GM18873 (cell line): ENCODE measurements around the gene PAOX.
"Not testable (repeated sequence)": the region's sequence is repeated elsewhere in the genome, so short reads cannot be mapped to it uniquely, and the experiment has no call there.

ENCODE experiments used
- ATAC-seq: cut with Tn5 transposase; IDR thresholded peaks from one replicate; pipeline ENCODE4 v1.9.1; 2021; ENCODE audit warnings: mild to moderate bottlenecking, moderate library complexity, moderate number of reproducible peaks; ENCODE audit not compliant: unreplicated experiment, low FRiP score

PAOX gene

GRCh38 chr10:133361773-133362441 lies 17.2 kb upstream of the PAOX start:
- no peak for ATAC-seq

- ATAC-seq: no peak
Measured at GRCh38 chr10:133362846-133363245, 16.2 kb upstream of the PAOX start.

- no peak for ATAC-seq
Measured at GRCh38 chr10:133364645-133365431, 14.2 kb upstream of the PAOX start.

GRCh38 chr10:133365461-133366129 lies 13.5 kb upstream of the PAOX start:
- no peak for ATAC-seq

GRCh38 chr10:133366130-133366478 lies 13.0 kb upstream of the PAOX start:
- ATAC-seq: no peak

GRCh38 chr10:133366751-133367150 lies 12.3 kb upstream of the PAOX start:
- ATAC-seq: no peak

- ATAC-seq: not testable (repeated sequence)
Measured at GRCh38 chr10:133367461-133367860, 11.6 kb upstream of the PAOX start.

- ATAC-seq: no peak
Measured at GRCh38 chr10:133368153-133368552, 10.9 kb upstream of the PAOX start.

- no peak for ATAC-seq
Measured at GRCh38 chr10:133370030-133370786, 8.9 kb upstream of the PAOX start.

- no peak for ATAC-seq
Measured at GRCh38 chr10:133372507-133372906, 6.6 kb upstream of the PAOX start.

GRCh38 chr10:133373174-133374090 lies 5.6 kb upstream of the PAOX start, which contains the start of gene ECHS1:
Gene ECHS1 (minus strand): TSS chr10:133373354. CDS start chr10:133373333, 21 bp downstream.
- peak; percentile 79 for ATAC-seq

GRCh38 chr10:133375357-133376115 lies 3.5 kb upstream of the PAOX start:
- ATAC-seq: no peak

GRCh38 chr10:133376183-133376582 lies 2.9 kb upstream of the PAOX start:
- not testable (repeated sequence) for ATAC-seq

GRCh38 chr10:133377025-133377817 lies 1.8 kb upstream of the PAOX start:
- no peak for ATAC-seq

GRCh38 chr10:133377818-133378250 lies 1.2 kb upstream of the PAOX start:
- ATAC-seq: no peak

GRCh38 chr10:133378251-133379096 lies 588 bp upstream of the PAOX start:
- ATAC-seq: no peak
